HCT116 (cell line): ENCODE data around the gene CLIP4. TPM values are rescaled to one million over a fixed set of nuclear protein-coding genes. Genes with fewer than 3 reads are reported as not detected.

Experiments
- ATAC-seq: fragments of 200-7000 bp; cut with Tn5 transposase; 2 replicates; pipeline ENCODE4 v1.9.1; 2020; ENCODE audit warnings: mild to moderate bottlenecking, moderate library complexity
- BruUV-seq: library from RNA; stranded (reverse); fragments of 400-500 nt; replicated peaks from 2 replicates; lab custom pipeline; 2021; lab: Mats Ljungman, UMichigan
- CTCF ChIA-PET: fragments of 300-600 bp; sonication (Branson Sonifier 250); formaldehyde crosslinking; loops from one replicate; lab custom pipeline; 2021; ENCODE audit warnings: antibody characterized with exemption; lab: Charles Lee
- POLR2A ChIA-PET: fragments of 300-600, 350-600 bp; sonication (Branson Sonifier 250); formaldehyde crosslinking; loops from one replicate; lab custom pipeline; 2021; ENCODE audit warnings: antibody characterized with exemption; lab: Charles Lee
- RAD21 ChIA-PET, 2 experiments: fragments of 300-600 bp; sonication (Branson Sonifier 250); formaldehyde crosslinking; loops; one replicate each; lab custom pipeline; 2023; ENCODE audit warnings: low total read pairs in 2 of 2; ENCODE audit not compliant: uncharacterized antibody in 2 of 2, unreplicated experiment in 2 of 2, low non-redundant PET in 1 of 2; lab: Charles Lee
- DNase-seq: peaks from one replicate; pipeline ENCODE4 v3.0.0-alpha.2; 2010; ENCODE audit warnings: low read depth, low spot score
- H2AFZ ChIP-seq: fragments of 200-600 bp; shearing (Covaris generic), sonication (generic); 2 replicates; pipeline ENCODE4 v1.6.1; 2017; ENCODE audit warnings: low read depth, mixed run types, mixed read lengths, antibody characterized with exemption, low read length; ENCODE audit not compliant: poor library complexity, severe bottlenecking
- H3K27ac ChIP-seq: 2 replicates; pipeline ENCODE4 v1.5.1; 2012; ENCODE audit warnings: low read depth, low read length
- H3K27me3 ChIP-seq: fragments of 200-600 bp; sonication (generic); 2 replicates; pipeline ENCODE4 v1.6.1; 2016; ENCODE audit warnings: mixed run types, low read length, mixed read lengths; ENCODE audit not compliant: insufficient read depth
- H3K36me3 ChIP-seq, 2 experiments: fragments of 200-500 bp in 1 of 2; fragments of 200-600 bp in 1 of 2; sonication (Bioruptor generic) in 1 of 2; sonication (generic) in 1 of 2; 2 replicates each; pipeline versions ENCODE4 v1.5.1 to v1.6.1; 2014 to 2016; ENCODE audit warnings: low read length in 2 of 2, inconsistent platforms in 1 of 2, mixed read lengths in 1 of 2, mixed run types in 1 of 2; ENCODE audit not compliant: insufficient read depth in 2 of 2, control insufficient read depth in 1 of 2
- H3K4me1 ChIP-seq, 2 experiments: fragments of 200-600 bp in 1 of 2; sonication (generic) in 1 of 2; 2 replicates each; pipeline versions ENCODE4 v1.5.1 to v1.6.1; 2012 to 2017; ENCODE audit warnings: low read length in 2 of 2, inconsistent platforms in 1 of 2, mild to moderate bottlenecking in 1 of 2, mixed read lengths in 1 of 2, mixed run types in 1 of 2, moderate library complexity in 1 of 2; ENCODE audit not compliant: insufficient read depth in 2 of 2, control insufficient read depth in 1 of 2
- H3K4me2 ChIP-seq: fragments of 200-600 bp; sonication (generic); 2 replicates; pipeline ENCODE4 v1.6.1; 2017; ENCODE audit warnings: mixed run types, low read length, mixed read lengths
- H3K4me3 ChIP-seq, 2 experiments: fragments of 200-600 bp in 1 of 2; sonication (generic) in 1 of 2; replicated peaks in 1 of 2; 2 replicates each; pipeline ENCODE4 v1.5.1; 2011 to 2016; ENCODE audit warnings: low read length in 2 of 2, control low read depth in 1 of 2, low read depth in 1 of 2, mild to moderate bottlenecking in 1 of 2, mixed read lengths in 1 of 2, mixed run types in 1 of 2
- H3K79me2 ChIP-seq: fragments of 200-600 bp; sonication (generic); 2 replicates; pipeline ENCODE4 v1.6.1; 2017; ENCODE audit warnings: mild to moderate bottlenecking, mixed run types, low read length, moderate library complexity, mixed read lengths; ENCODE audit not compliant: insufficient read depth
- H3K9ac ChIP-seq: fragments of 200-600 bp; sonication (generic); 2 replicates; pipeline ENCODE4 v1.6.1; 2016; ENCODE audit warnings: low read length, mixed read lengths
- H3K9me2 ChIP-seq: fragments of 200-600 bp; sonication (generic), shearing (Covaris generic); 2 replicates; pipeline ENCODE4 v1.6.1; 2017; ENCODE audit warnings: mixed run types, mild to moderate bottlenecking, moderate library complexity; ENCODE audit not compliant: insufficient read depth
- H3K9me3 ChIP-seq, 2 experiments: fragments of 200-500 bp in 1 of 2; fragments of 200-600 bp in 1 of 2; sonication (Bioruptor generic) in 1 of 2; sonication (generic) in 1 of 2; 2 replicates each; pipeline ENCODE4 v1.6.1; 2014 to 2017; ENCODE audit warnings: low read length in 2 of 2, mixed read lengths in 2 of 2, inconsistent platforms in 1 of 2, low read depth in 1 of 2, mild to moderate bottlenecking in 1 of 2, mixed run types in 1 of 2, moderate library complexity in 1 of 2; ENCODE audit not compliant: control insufficient read depth in 1 of 2, insufficient read depth in 1 of 2
- H4K20me1 ChIP-seq: fragments of 200-600 bp; sonication (generic), shearing (Covaris generic); 2 replicates; pipeline ENCODE4 v1.6.1; 2017; ENCODE audit warnings: mixed run types, mild to moderate bottlenecking, moderate library complexity; ENCODE audit not compliant: insufficient read depth
- ATF3 ChIP-seq: IDR thresholded peaks from 2 replicates; pipeline ENCODE4 v1.6.1; 2012
- CBX3 ChIP-seq: IDR thresholded peaks from 2 replicates; pipeline ENCODE4 v1.6.1; 2012; ENCODE audit warnings: low read depth
- CEBPB ChIP-seq: IDR thresholded peaks from 2 replicates; pipeline ENCODE4 v1.6.1; 2012; ENCODE audit warnings: low read depth
- CTCF ChIP-seq, 3 experiments: fragments of 200-600 bp in 1 of 3; sonication (generic) in 1 of 3; IDR thresholded peaks in 2 of 3; conservative IDR thresholded peaks in 1 of 3; 2 replicates each; pipeline ENCODE4 v1.5.1; 2012 to 2017; ENCODE audit warnings: low read depth in 2 of 3, low read length in 2 of 3, antibody characterized with exemption in 1 of 3, borderline replicate concordance in 1 of 3, control low read depth in 1 of 3, mild to moderate bottlenecking in 1 of 3, mixed read lengths in 1 of 3, mixed run types in 1 of 3, moderate library complexity in 1 of 3; ENCODE audit not compliant: insufficient read depth in 1 of 3
- EGR1 ChIP-seq: IDR thresholded peaks from 2 replicates; pipeline ENCODE4 v1.6.1; 2012; ENCODE audit warnings: low read depth
- ELF1 ChIP-seq: IDR thresholded peaks from 2 replicates; pipeline ENCODE4 v1.6.1; 2012; ENCODE audit warnings: low read depth, borderline replicate concordance
- EZH2 ChIP-seq: fragments of 200-600 bp; sonication (generic); IDR thresholded peaks from 2 replicates; pipeline ENCODE4 v1.6.1; 2017; ENCODE audit warnings: antibody characterized with exemption, mixed run types
- EZH2phosphoT487 ChIP-seq: fragments of 200-600 bp; IDR thresholded peaks from 2 replicates; pipeline ENCODE4 v1.6.1; 2018; ENCODE audit warnings: antibody characterized with exemption, borderline replicate concordance
- MAX ChIP-seq: IDR thresholded peaks from 2 replicates; pipeline ENCODE4 v1.6.1; 2012
- POLR2A ChIP-seq: IDR thresholded peaks from 2 replicates; pipeline ENCODE4 v1.7.0; 2011; ENCODE audit warnings: borderline replicate concordance; ENCODE audit not compliant: insufficient read depth, insufficient read length; ENCODE audit errors: extremely low read depth
- SIN3A ChIP-seq: IDR thresholded peaks from 2 replicates; pipeline ENCODE4 v1.6.1; 2012; ENCODE audit warnings: low read depth
- SP1 ChIP-seq: IDR thresholded peaks from 2 replicates; pipeline ENCODE4 v1.6.1; 2012; ENCODE audit warnings: low read depth
- ZFX ChIP-seq: fragments of 450-650 bp; IDR thresholded peaks from 2 replicates; pipeline ENCODE4 v1.6.1; 2017
- intact Hi-C: fragments of 100-400 bp; cut with micrococcal nuclease; formaldehyde crosslinking; loops from 2 replicates; pipeline ENCODE4 v1.10.0; 2022
- total RNA-seq: library from RNA; stranded (reverse); gene quantifications from one replicate; pipeline ENCODE4 v1.2.1, GENCODE V29; 2021; ENCODE audit not compliant: unreplicated experiment

CLIP4 gene
- total RNA-seq, 1 experiment from 2014 or later, result 27.8 TPM

- no TSS peak for BruUV-seq
- POLR2A ChIA-PET, result no interaction called here
Observed at GRCh38 chr2:29216609-29216909, 101.3 kb downstream of the CLIP4 start.

GRCh38 chr2:29218071-29218470 lies 102.9 kb downstream of the CLIP4 start:
- no peaks in the 10 kb centered on the region for H3K9me3 ChIP-seq
- H3K4me3 ChIP-seq, result no peak overlapping the region
- no peaks in the 10 kb centered on the region for H3K27me3 ChIP-seq
- no peaks in the 10 kb centered on the region for H3K4me1 ChIP-seq
- intact Hi-C loops, result no loop called here
- ChIA-PET CTCF (no interaction called here), RAD21 (no interaction called here), POLR2A (no interaction called here)
- ATAC-seq, result no peak
- H3K9ac ChIP-seq, result no peak overlapping the region
- no TSS peak for BruUV-seq
- no peaks in the 10 kb centered on the region for H4K20me1 ChIP-seq
- H3K79me2 ChIP-seq, result no peaks in the 10 kb centered on the region
- H3K36me3 ChIP-seq, result no peaks in the 10 kb centered on the region
- no peak for DNase-seq
- no peak overlapping the region for H3K27ac ChIP-seq
- H3K4me2 ChIP-seq, result no peak overlapping the region
- no peak overlapping the region for H2AFZ ChIP-seq
- TF ChIP-seq POLR2A (no peak), MAX (no peak), EZH2phosphoT487 (no peak), EZH2 (no peak), CTCF (IDR thresholded peaks at IDR 0.05 in 2 of 3, conservative IDR thresholded peaks at IDR 0.05 in 1 of 3; ENCODE audit: borderline replicate concordance in 1 of 3, insufficient read depth in 1 of 3, low read depth in 2 of 3, low read length in 2 of 3) (no peak), ELF1 (no peak), CBX3 (no peak), EGR1 (no peak), ATF3 (no peak), SP1 (no peak), SIN3A (no peak), CEBPB (no peak)
- no peaks in the 10 kb centered on the region for H3K9me2 ChIP-seq

More at GRCh38 chr2:29216609-29216909, 101.3 kb downstream of the CLIP4 start:
- RAD21 ChIA-PET, result no interaction called here
- H3K4me3 ChIP-seq, result no peak overlapping the region
- no peak for ATAC-seq
- no peaks in the 10 kb centered on the region for H3K27me3 ChIP-seq
- no peaks in the 10 kb centered on the region for H3K9me2 ChIP-seq
- no peaks in the 10 kb centered on the region for H3K36me3 ChIP-seq
- intact Hi-C loops, result no loop called here
- H3K9ac ChIP-seq, result no peak overlapping the region
- H3K9me3 ChIP-seq, result no peaks in the 10 kb centered on the region
- H3K4me1 ChIP-seq, result no peaks in the 10 kb centered on the region
- TF ChIP-seq CTCF (IDR thresholded peaks at IDR 0.05 in 2 of 3, conservative IDR thresholded peaks at IDR 0.05 in 1 of 3; ENCODE audit: borderline replicate concordance in 1 of 3, insufficient read depth in 1 of 3, low read depth in 2 of 3, low read length in 2 of 3), result no peak
- TF ChIP-seq CEBPB, result no peak
- no peak for TF ChIP-seq ZFX
- no peak overlapping the region for H2AFZ ChIP-seq
- no peaks in the 10 kb centered on the region for H3K79me2 ChIP-seq
- DNase-seq, result no peak
- H3K4me2 ChIP-seq, result no peak overlapping the region
- no peaks in the 10 kb centered on the region for H4K20me1 ChIP-seq
- CTCF ChIA-PET, result no interaction called here
- no peak overlapping the region for H3K27ac ChIP-seq
